Measurements from ENCODE around the gene RDM1.

DNA sequence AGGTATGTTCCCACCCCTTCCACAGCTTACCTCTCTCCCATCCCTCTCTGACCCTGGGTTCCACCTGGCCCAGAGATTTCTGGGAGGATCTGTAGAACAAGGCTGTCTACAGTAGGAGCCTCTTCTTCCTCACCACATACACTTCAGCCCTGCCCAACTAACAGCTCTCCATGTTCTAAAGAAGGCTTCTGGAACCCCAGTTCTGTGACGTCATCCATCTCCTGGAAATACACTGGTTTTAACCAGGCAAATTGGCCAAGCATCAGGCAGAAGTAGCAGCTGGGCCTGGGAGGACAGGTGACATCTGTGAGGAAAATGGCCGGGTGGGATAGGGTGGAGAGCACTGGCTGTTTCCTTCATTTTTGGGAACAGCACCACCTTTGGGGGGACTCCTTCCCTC is 13.0 kb upstream of the RDM1 start, which contains the start of gene LYZL6:
- TF ChIP-seq, protein P1, sequence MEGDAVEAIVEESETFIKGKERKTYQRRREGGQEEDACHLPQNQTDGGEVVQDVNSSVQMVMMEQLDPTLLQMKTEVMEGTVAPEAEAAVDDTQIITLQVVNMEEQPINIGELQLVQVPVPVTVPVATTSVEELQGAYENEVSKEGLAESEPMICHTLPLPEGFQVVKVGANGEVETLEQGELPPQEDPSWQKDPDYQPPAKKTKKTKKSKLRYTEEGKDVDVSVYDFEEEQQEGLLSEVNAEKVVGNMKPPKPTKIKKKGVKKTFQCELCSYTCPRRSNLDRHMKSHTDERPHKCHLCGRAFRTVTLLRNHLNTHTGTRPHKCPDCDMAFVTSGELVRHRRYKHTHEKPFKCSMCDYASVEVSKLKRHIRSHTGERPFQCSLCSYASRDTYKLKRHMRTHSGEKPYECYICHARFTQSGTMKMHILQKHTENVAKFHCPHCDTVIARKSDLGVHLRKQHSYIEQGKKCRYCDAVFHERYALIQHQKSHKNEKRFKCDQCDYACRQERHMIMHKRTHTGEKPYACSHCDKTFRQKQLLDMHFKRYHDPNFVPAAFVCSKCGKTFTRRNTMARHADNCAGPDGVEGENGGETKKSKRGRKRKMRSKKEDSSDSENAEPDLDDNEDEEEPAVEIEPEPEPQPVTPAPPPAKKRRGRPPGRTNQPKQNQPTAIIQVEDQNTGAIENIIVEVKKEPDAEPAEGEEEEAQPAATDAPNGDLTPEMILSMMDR (IDR thresholded peaks at IDR 0.05): no peak
- no peak for TF ChIP-seq POLR2A (IDR thresholded peaks at IDR 0.05)
